H1 (cell line): ENCODE measurements around the gene ADAMTS14. TPM values are rescaled to one million over a fixed set of nuclear protein-coding genes. Genes with fewer than 3 reads are reported as not detected.

Experiments used
- CTCF ChIA-PET: fragments of 300-600 bp; sonication (Branson Sonifier 250); formaldehyde crosslinking; loops from one replicate; lab custom pipeline; 2021; ENCODE audit not compliant: partially characterized antibody; lab: Charles Lee
- POLR2A ChIA-PET: fragments of 300-600 bp; sonication (Branson Sonifier 250); formaldehyde crosslinking; loops from one replicate; lab custom pipeline; 2021; ENCODE audit warnings: inconsistent platforms; ENCODE audit not compliant: partially characterized antibody; lab: Charles Lee
- DNase-seq, 2 experiments: peaks; one replicate each; pipeline versions ENCODE4 v3.0.0 to v3.0.0-alpha.2; 2010 to 2022; ENCODE audit warnings: low spot score in 2 of 2, low read depth in 1 of 2, mixed read lengths in 1 of 2
- FAIRE-seq: peaks from 2 replicates; lab custom pipeline; 2011; peaks lifted over from hg19 to GRCh38; lab: Jason Lieb, UNC
- H2AFZ ChIP-seq: 2 replicates; pipeline ENCODE4 v1.8.1; 2012; ENCODE audit warnings: low read length, inconsistent platforms
- H2AK5ac ChIP-seq: 2 replicates; pipeline ENCODE4 v1.6.1; 2013; ENCODE audit warnings: low read depth, low read length
- H2BK120ac ChIP-seq: replicated peaks from 2 replicates; pipeline ENCODE3; 2013; ENCODE audit warnings: low read depth, low read length, inconsistent platforms
- H2BK12ac ChIP-seq: 2 replicates; pipeline ENCODE4 v1.6.1; 2013; ENCODE audit warnings: low read depth, low read length
- H2BK15ac ChIP-seq: 2 replicates; pipeline ENCODE4 v1.6.1; 2013; ENCODE audit warnings: low read length
- H2BK20ac ChIP-seq: 2 replicates; pipeline ENCODE4 v1.6.1; 2013; ENCODE audit warnings: low read length
- H2BK5ac ChIP-seq: 2 replicates; pipeline ENCODE4 v1.6.1; 2013; ENCODE audit warnings: low read depth, low read length
- H3K14ac ChIP-seq: 2 replicates; pipeline ENCODE4 v1.6.1; 2013; ENCODE audit warnings: inconsistent platforms; ENCODE audit not compliant: insufficient read length
- H3K18ac ChIP-seq: 2 replicates; pipeline ENCODE4 v1.6.1; 2013; ENCODE audit warnings: low read length; ENCODE audit errors: extremely low read depth
- H3K23ac ChIP-seq: 2 replicates; pipeline ENCODE4 v1.6.1; 2013; ENCODE audit warnings: inconsistent platforms; ENCODE audit not compliant: insufficient read length
- H3K23me2 ChIP-seq: 2 replicates; pipeline ENCODE4 v1.6.1; 2013; ENCODE audit warnings: low read depth, low read length
- H3K27ac ChIP-seq: 2 replicates; pipeline ENCODE4 v1.6.1; 2011; ENCODE audit warnings: low read depth, low read length, inconsistent platforms
- H3K27me3 ChIP-seq, 4 experiments: replicated peaks in 1 of 4; 1 replicate in 1 of 4; 2 replicates in 3 of 4; pipeline versions ENCODE4 v1.6.1 to v1.8.1; 2011 to 2013; ENCODE audit warnings: low read length in 3 of 4, mild to moderate bottlenecking in 3 of 4, inconsistent platforms in 2 of 4, mixed read lengths in 2 of 4, moderate library complexity in 1 of 4; ENCODE audit not compliant: control insufficient read depth in 3 of 4, insufficient read depth in 3 of 4; ENCODE audit errors: extremely low read depth in 1 of 4
- H3K36me3 ChIP-seq, 4 experiments: 2 replicates each; pipeline versions ENCODE4 v1.6.1 to v1.8.1; 2011 to 2013; ENCODE audit warnings: mild to moderate bottlenecking in 4 of 4, low read length in 3 of 4, moderate library complexity in 2 of 4, control low read depth in 1 of 4, inconsistent platforms in 1 of 4; ENCODE audit not compliant: insufficient read depth in 4 of 4, control insufficient read depth in 2 of 4
- H3K4ac ChIP-seq: replicated peaks from 2 replicates; pipeline ENCODE3; 2013; ENCODE audit warnings: low read length, low read depth, mixed read lengths, inconsistent platforms; ENCODE audit not compliant: insufficient read length
- H3K4me1 ChIP-seq, 4 experiments: replicated peaks in 1 of 4; 1 replicate in 1 of 4; 2 replicates in 3 of 4; pipeline versions ENCODE4 v1.6.1 to v1.8.1; 2011 to 2013; ENCODE audit warnings: low read length in 3 of 4, inconsistent platforms in 2 of 4, mixed read lengths in 1 of 4; ENCODE audit not compliant: insufficient read depth in 4 of 4, control insufficient read depth in 3 of 4
- H3K4me2 ChIP-seq, 2 experiments: 2 replicates each; pipeline versions ENCODE4 v1.6.1 to v1.8.1; 2011 to 2013; ENCODE audit warnings: low read depth in 2 of 2, low read length in 2 of 2, control low read depth in 1 of 2, inconsistent platforms in 1 of 2, mild to moderate bottlenecking in 1 of 2; ENCODE audit not compliant: insufficient read depth in 1 of 2
- H3K4me3 ChIP-seq, 4 experiments: fragments of 200-600, 300-600 bp in 1 of 4; sonication (generic), shearing (Covaris generic), sonication (Bioruptor Twin) in 1 of 4; 2 replicates each; pipeline versions ENCODE4 v1.5.1 to v1.8.1; 2011 to 2016; ENCODE audit warnings: low read length in 4 of 4, low read depth in 3 of 4, control low read depth in 2 of 4, inconsistent platforms in 2 of 4, mild to moderate bottlenecking in 2 of 4, mixed read lengths in 1 of 4, moderate library complexity in 1 of 4; ENCODE audit not compliant: insufficient read depth in 2 of 4; ENCODE audit errors: extremely low read depth in 1 of 4
- H3K56ac ChIP-seq: replicated peaks from 2 replicates; pipeline ENCODE3; 2013; ENCODE audit warnings: low read depth, mild to moderate bottlenecking, mixed read lengths, low read length, inconsistent platforms; ENCODE audit not compliant: insufficient read length
- H3K79me1 ChIP-seq: 2 replicates; pipeline ENCODE4 v1.6.1; 2013; ENCODE audit warnings: low read depth, low read length, control low read depth
- H3K79me2 ChIP-seq, 2 experiments: 2 replicates each; pipeline versions ENCODE4 v1.6.1 to v1.8.1; 2012 to 2013; ENCODE audit warnings: low read length in 2 of 2, mild to moderate bottlenecking in 2 of 2, inconsistent platforms in 1 of 2; ENCODE audit not compliant: insufficient read depth in 2 of 2, control insufficient read depth in 1 of 2
- H3K9ac ChIP-seq, 4 experiments: replicated peaks in 1 of 4; 1 replicate in 1 of 4; 2 replicates in 3 of 4; pipeline versions ENCODE4 v1.6.1 to v1.8.1; 2011 to 2013; ENCODE audit warnings: low read depth in 3 of 4, low read length in 3 of 4, control low read depth in 2 of 4, mild to moderate bottlenecking in 2 of 4, moderate library complexity in 2 of 4, inconsistent platforms in 1 of 4; ENCODE audit errors: extremely low read depth in 1 of 4
- H3K9me3 ChIP-seq, 2 experiments: 2 replicates each; pipeline versions ENCODE4 v1.6.1 to v1.8.1; 2012 to 2013; ENCODE audit warnings: mild to moderate bottlenecking in 2 of 2, moderate library complexity in 2 of 2, control low read depth in 1 of 2, inconsistent platforms in 1 of 2, low read depth in 1 of 2, low read length in 1 of 2, mixed read lengths in 1 of 2; ENCODE audit not compliant: insufficient read depth in 2 of 2
- H4K20me1 ChIP-seq, 2 experiments: replicated peaks in 1 of 2; 2 replicates each; pipeline versions ENCODE3 to v1.8.1; 2011 to 2013; ENCODE audit warnings: inconsistent platforms in 2 of 2, low read length in 2 of 2, mild to moderate bottlenecking in 1 of 2; ENCODE audit not compliant: insufficient read depth in 2 of 2, control insufficient read depth in 1 of 2
- H4K5ac ChIP-seq: 2 replicates; pipeline ENCODE4 v1.6.1; 2013; ENCODE audit warnings: low read length, low read depth, mixed read lengths, inconsistent platforms; ENCODE audit not compliant: insufficient read length
- H4K8ac ChIP-seq: 2 replicates; pipeline ENCODE4 v1.8.0; 2013; ENCODE audit warnings: mild to moderate bottlenecking, moderate library complexity, low read length, inconsistent platforms; ENCODE audit not compliant: insufficient read depth; ENCODE audit errors: extremely low read depth
- H4K91ac ChIP-seq: replicated peaks from 2 replicates; pipeline ENCODE3; 2013; ENCODE audit warnings: low read length, mixed read lengths, inconsistent platforms; ENCODE audit not compliant: insufficient read length
- ATF3 ChIP-seq: IDR thresholded peaks from 2 replicates; pipeline ENCODE4 v1.6.1; 2011; ENCODE audit warnings: low read depth, mild to moderate bottlenecking, low read length; ENCODE audit not compliant: insufficient read depth
- BACH1 ChIP-seq: IDR thresholded peaks from 2 replicates; pipeline ENCODE4 v1.6.1; 2012; ENCODE audit warnings: low read length, improper control_type of control experiment
- BCL11A ChIP-seq, 2 experiments: IDR thresholded peaks; one replicate each; pipeline ENCODE4 v1.6.1; 2011; ENCODE audit warnings: low read depth in 2 of 2, low read length in 2 of 2, mild to moderate bottlenecking in 2 of 2
- CEBPB ChIP-seq: IDR thresholded peaks from 2 replicates; pipeline ENCODE4 v1.6.1; 2012; ENCODE audit warnings: low read depth, low read length
- CHD1 ChIP-seq: IDR thresholded peaks from 2 replicates; pipeline ENCODE4 v1.6.1; 2012; ENCODE audit warnings: low read depth, low read length, improper control_type of control experiment
- CHD2 ChIP-seq: IDR thresholded peaks from 2 replicates; pipeline ENCODE4 v1.6.1; 2012; ENCODE audit warnings: low read length, improper control_type of control experiment
- EZH2 ChIP-seq: fragments of 200-600 bp; sonication (generic); IDR thresholded peaks from 2 replicates; pipeline ENCODE4 v1.7.1; 2012; ENCODE audit warnings: low read depth, mild to moderate bottlenecking, moderate library complexity, low read length, inconsistent platforms; ENCODE audit not compliant: severe bottlenecking
- FOSL1 ChIP-seq: IDR thresholded peaks from 2 replicates; pipeline ENCODE4 v1.6.1; 2011; ENCODE audit warnings: mild to moderate bottlenecking, low read depth, low read length, moderate library complexity; ENCODE audit not compliant: insufficient read depth
- JUN ChIP-seq: IDR thresholded peaks from 2 replicates; pipeline ENCODE4 v1.6.1; 2011; ENCODE audit warnings: low read depth, mild to moderate bottlenecking, improper control_type of control experiment, low read length
- JUND ChIP-seq: IDR thresholded peaks from 2 replicates; pipeline ENCODE4 v1.6.1; 2011; ENCODE audit warnings: mild to moderate bottlenecking, improper control_type of control experiment, low read length
- KDM5A ChIP-seq: fragments of 200-600 bp; IDR thresholded peaks from 2 replicates; pipeline ENCODE4 v1.7.1; 2012; ENCODE audit warnings: mild to moderate bottlenecking, low read length, inconsistent platforms, mixed read lengths
- PHF8 ChIP-seq: fragments of 200-600 bp; sonication (generic); conservative IDR thresholded peaks from 2 replicates; pipeline ENCODE4 v1.7.1; 2012; ENCODE audit warnings: low read depth, mild to moderate bottlenecking, inconsistent platforms, low read length, moderate library complexity
- POU5F1 ChIP-seq: IDR thresholded peaks from 2 replicates; pipeline ENCODE4 v1.6.1; 2011; ENCODE audit warnings: low read depth, mild to moderate bottlenecking, low read length, moderate library complexity
- SIRT6 ChIP-seq: IDR thresholded peaks from one replicate; pipeline ENCODE4 v1.7.1; 2012; ENCODE audit warnings: low read length, inconsistent platforms
- WGBS, 2 experiments: shearing (Covaris generic) in 1 of 2; methylation state at CpG; one replicate each; pipeline versions ENCODE4 v1.1.6 to v1.1.7; 2013 to 2015; ENCODE audit warnings: low lambda C conversion rate in 2 of 2, mixed read lengths in 2 of 2, inconsistent platforms in 1 of 2, low coverage in 1 of 2, missing lambda C conversion rate in 1 of 2; ENCODE audit not compliant: insufficient replicate concordance in 2 of 2, insufficient coverage in 1 of 2, insufficient read length in 1 of 2; ENCODE audit errors: extremely low coverage in 1 of 2, missing lambda C conversion rate in 1 of 2; 5-methylcytosine and 5-hydroxymethylcytosine counted together
- polyA plus RNA-seq, 7 experiments: library from polyadenylated mRNA; depleted of rRNA in 3 of 7; stranded (reverse) in 5 of 7; unstranded in 2 of 7; fragments of >200 nt in 5 of 7; fragments of 200-250 nt in 2 of 7; gene quantifications; 1 replicate in 5 of 7; 2 replicates in 1 of 7; 4 replicates in 1 of 7; pipeline versions ENCODE4 v1.2.1 to v1.2.3, GENCODE V29; 2011 to 2013; ENCODE audit warnings: missing spikeins in 2 of 7, mixed read lengths in 2 of 7
- total RNA-seq: library from RNA; stranded (reverse); fragmentation: NEBNext Ultra II Directional; extraction: Animal tissue kit (Norgen Biotek cat#: 25700); gene quantifications from 2 replicates; pipeline ENCODE4 v1.2.1, GENCODE V29; 2021

Gene ADAMTS14
- total and polyA plus RNA-seq, 2 of the 8 experiments (the other 6 are each of a cell fraction or from before 2014, with no cell fraction given) = 2.0 to 2.3 TPM

DNA sequence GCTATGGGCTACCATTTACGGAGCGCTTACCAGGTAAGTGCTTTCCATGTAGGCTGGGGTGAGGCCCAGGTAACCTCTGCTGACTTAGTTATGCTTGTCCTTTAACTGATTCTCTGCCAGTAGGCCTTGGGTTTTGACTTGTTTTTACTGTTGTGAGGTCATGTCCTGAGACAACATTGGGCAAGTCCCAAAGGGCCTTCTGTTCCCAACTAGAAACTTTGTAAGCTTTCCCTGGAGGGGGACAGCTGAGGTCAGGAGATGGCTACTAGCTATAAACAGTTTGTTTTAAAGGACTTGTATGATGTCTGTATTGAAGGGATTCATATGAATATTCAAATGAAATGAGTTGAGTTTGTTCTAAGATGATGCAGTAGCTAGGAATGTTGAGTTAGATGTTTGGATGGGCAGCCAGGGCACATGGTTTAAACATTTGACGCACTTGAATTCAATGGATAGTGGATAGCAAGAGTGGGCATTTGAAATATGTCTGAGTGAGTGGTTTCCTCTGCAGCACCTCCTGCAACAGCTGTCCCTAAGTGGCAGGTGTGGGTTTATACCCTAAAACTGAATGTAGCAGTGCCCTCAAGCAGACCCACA is 133.4 kb downstream of the ADAMTS14 start:
- ChIA-PET POLR2A (no interaction called here), CTCF (interaction anchor here (0.7 to 1.8 kb wide), 3 partner anchors 9 to 1255 kb away, joined by 3 to 6 read pairs (median 4); partner anchors contain the start of gene SGPL1)
- no peak overlapping the region for H2AK5ac ChIP-seq
- no peaks in the 10 kb centered on the region for H3K79me1 ChIP-seq
- H3K14ac ChIP-seq = no peak overlapping the region
- no peaks in the 10 kb centered on the region for H3K36me3 ChIP-seq
- no peak overlapping the region for H2BK12ac ChIP-seq
- H4K20me1 ChIP-seq = no peaks in the 10 kb centered on the region
- no peak overlapping the region for H3K23ac ChIP-seq
- no peak overlapping the region for H3K27ac ChIP-seq
- peaks cover 0 to 5% (median under 1%) of the 10 kb centered on the region in 4 experiments; a peak in 3 of 7 replicates for H3K4me1 ChIP-seq
- H3K56ac ChIP-seq = no peak overlapping the region
- H3K79me2 ChIP-seq = no peaks in the 10 kb centered on the region
- H4K91ac ChIP-seq = no peak overlapping the region
- H2BK5ac ChIP-seq = no peak overlapping the region
- H3K18ac ChIP-seq = no peak overlapping the region
- FAIRE-seq (no peak), DNase-seq (no peak)
- H4K8ac ChIP-seq = no peak overlapping the region
- no peak overlapping the region for H3K4me3 ChIP-seq
- no peak overlapping the region for H2BK15ac ChIP-seq
- no peak overlapping the region for H2BK120ac ChIP-seq
- H3K27me3 ChIP-seq = no peaks in the 10 kb centered on the region; a peak in 1 of 7 replicates
- no peak overlapping the region for H4K5ac ChIP-seq
- H2AFZ ChIP-seq = no peak overlapping the region
- H3K9ac ChIP-seq = no peak overlapping the region
- H3K4ac ChIP-seq = no peak overlapping the region
- WGBS, 2 experiments = 95% methylated on average over 3 of the region's 3 CpGs; no CpG with 5 or more reads in 1 of the 2 experiments
- no peaks in the 10 kb centered on the region; the same call in 1 of the 2 replicates for H3K23me2 ChIP-seq
- no peak overlapping the region for H3K4me2 ChIP-seq
- H2BK20ac ChIP-seq = no peak overlapping the region
- H3K9me3 ChIP-seq = no peaks in the 10 kb centered on the region
- TF ChIP-seq FOSL1 = no peak
- TF ChIP-seq KDM5A = no peak
- TF ChIP-seq CHD2 = no peak
- no peak for TF ChIP-seq JUND
- TF ChIP-seq BCL11A (IDR thresholded peaks at IDR 0.05; ENCODE audit: low read depth in 2 of 2, low read length in 2 of 2) = no peak
- TF ChIP-seq CHD1 = no peak
- TF ChIP-seq JUN = no peak
- TF ChIP-seq SIRT6 = no peak
- no peak for TF ChIP-seq POU5F1
- TF ChIP-seq EZH2 = no peak
- TF ChIP-seq ATF3 = no peak
- no peak for TF ChIP-seq BACH1
- no peak for TF ChIP-seq PHF8
- no peak for TF ChIP-seq CEBPB
